HUES6 (cell line): ENCODE results near the gene AKR1B1.
A peak's percentile ranks its signal among the peaks of the same experiment; 100 is the strongest.
"Not testable (repeated sequence)": the region's sequence is repeated elsewhere in the genome, so short reads cannot be mapped to it uniquely, and the experiment has no call there.

Source experiments
- H3K27ac ChIP-seq: 2 replicates; pipeline ENCODE4 v1.7.0; 2013; ENCODE audit warnings: low read depth, mild to moderate bottlenecking, low read length, inconsistent platforms
- H3K27me3 ChIP-seq: 2 replicates; pipeline ENCODE4 v1.6.1; 2013; ENCODE audit warnings: low read length; ENCODE audit not compliant: control insufficient read depth, insufficient read depth
- H3K36me3 ChIP-seq: 2 replicates; pipeline ENCODE4 v1.6.1; 2013; ENCODE audit warnings: low read length; ENCODE audit not compliant: control insufficient read depth, insufficient read depth
- H3K4me1 ChIP-seq: 2 replicates; pipeline ENCODE4 v1.6.1; 2013; ENCODE audit warnings: low read length; ENCODE audit not compliant: control insufficient read depth, insufficient read depth
- H3K4me3 ChIP-seq: 2 replicates; pipeline ENCODE4 v1.5.1; 2013; ENCODE audit warnings: low read depth, low read length
- H3K9ac ChIP-seq: one replicate; pipeline ENCODE4 v1.6.1; 2013; ENCODE audit warnings: mild to moderate bottlenecking, low read length
- H3K9me3 ChIP-seq: 2 replicates; pipeline ENCODE4 v1.6.1; 2013; ENCODE audit warnings: low read depth, low read length; ENCODE audit not compliant: control insufficient read depth, insufficient read depth

AKR1B1 gene

DNA sequence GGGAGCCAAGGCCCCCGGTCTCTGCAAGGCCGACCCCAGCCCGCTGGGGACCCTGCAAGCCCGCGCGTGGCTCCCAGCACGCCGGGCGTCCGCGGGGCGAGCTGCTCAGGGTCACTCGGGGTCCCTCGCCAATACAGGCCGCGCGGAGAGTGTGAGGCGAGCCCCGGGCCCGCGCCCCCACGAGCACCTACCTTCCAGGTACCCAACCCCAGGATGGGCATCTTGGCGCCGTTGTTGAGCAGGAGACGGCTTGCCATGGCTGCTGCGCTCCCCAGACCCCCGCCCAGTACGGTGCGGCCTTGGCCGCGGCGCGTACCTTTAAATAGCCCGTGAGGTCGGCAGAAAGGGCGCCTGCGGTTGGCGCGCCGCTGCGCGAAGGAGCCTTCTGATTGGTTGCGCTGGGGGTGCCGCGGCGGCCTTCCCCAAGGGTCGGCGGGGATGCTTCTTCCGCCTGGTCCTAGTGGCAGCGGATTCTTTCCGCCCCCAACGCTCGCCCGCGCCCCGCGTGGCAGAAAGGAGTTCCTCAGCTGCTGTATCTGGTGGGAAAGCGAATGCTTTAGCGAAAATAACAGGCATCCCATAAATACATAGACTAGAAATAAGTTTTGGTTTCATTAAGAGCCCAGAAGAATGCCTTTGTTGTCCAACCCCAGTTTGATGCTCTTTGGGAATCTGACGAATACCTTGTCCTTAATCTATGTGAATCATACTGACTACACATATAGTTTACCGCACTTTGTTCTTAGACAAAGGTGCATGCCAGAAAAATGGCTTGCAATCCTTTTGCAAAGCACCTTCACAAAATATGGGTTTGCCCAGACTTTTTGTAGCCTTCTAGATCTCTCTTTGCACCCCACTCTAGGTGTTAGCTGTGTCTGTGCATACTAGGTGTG, at the start of gene AKR1B1:
TSS of gene AKR1B1 (minus strand) at position 295 of the 893 bp plus-strand sequence. CDS start at position 257, 38 bp downstream.
- Histone ChIP-seq H3K36me3 (peaks cover 15% of the 10 kb centered on the region), H3K4me3 (peak within 1 kb of the TSS; percentile 66), H3K27me3 (peaks cover 7% of the 10 kb centered on the region; the same call in 1 of the 2 replicates), H3K27ac (peak within 1 kb of the TSS; percentile 41; the same call in 1 of the 2 replicates), H3K4me1 (peaks cover 10% of the 10 kb centered on the region), H3K9ac (peak within 1 kb of the TSS; percentile 92), H3K9me3 (0 out of 2 replicates have a peak, but pooled peaks cover 5% of the 10 kb centered on the region)

DNA sequence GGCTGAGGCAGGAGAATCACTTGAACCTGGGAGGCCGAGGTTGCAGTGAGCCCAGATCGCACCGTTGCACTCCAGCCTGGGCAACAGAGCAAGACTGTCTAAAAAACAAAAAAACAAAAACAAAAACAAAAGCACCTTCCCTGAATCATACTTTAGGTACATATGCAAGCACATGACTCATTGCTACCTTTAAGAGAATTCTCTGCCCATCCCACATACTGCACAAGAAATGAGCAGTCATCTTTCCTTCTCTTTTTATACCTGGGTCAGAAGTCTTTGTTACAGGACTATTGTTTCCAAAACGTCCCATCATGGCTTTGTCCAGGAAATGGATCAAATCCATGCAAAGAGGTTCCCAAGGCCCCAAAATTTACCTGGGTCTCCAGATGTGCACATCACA, 47.0 kb upstream of the AKR1B1 start:
- Histone ChIP-seq H3K9me3 (no peaks in the 10 kb centered on the region), H3K27ac (no peak overlapping the region), H3K27me3 (no peaks in the 10 kb centered on the region), H3K4me1 (peaks cover 6% of the 10 kb centered on the region; the same call in 1 of the 2 replicates), H3K9ac (no peak overlapping the region), H3K36me3 (no peaks in the 10 kb centered on the region), H3K4me3 (no peak overlapping the region)

DNA sequence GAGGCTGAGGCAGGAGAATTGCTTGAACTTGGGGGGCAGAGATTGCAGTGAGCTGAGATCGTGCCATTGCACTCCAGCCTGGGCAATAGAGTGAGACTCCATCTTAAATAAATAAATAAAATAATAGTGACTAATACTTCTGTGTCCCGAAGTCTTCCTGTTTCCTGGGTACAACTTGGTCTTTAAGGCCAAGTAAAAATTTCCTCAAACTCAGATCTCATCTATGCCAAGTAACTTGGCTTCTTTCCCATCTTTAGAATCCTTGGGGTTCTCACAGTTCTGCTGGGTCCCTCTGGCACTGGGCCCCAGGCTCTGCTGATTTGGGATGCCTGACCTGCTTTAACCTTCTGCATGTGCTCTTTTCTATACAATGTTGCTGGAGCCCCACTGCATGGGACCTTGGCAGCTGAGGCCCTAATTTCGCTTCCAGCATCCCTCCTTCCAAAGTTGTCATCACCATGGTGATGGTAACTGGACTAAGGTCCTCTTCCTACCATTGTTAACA, 45.8 kb upstream of the AKR1B1 start:
- H3K4me3 ChIP-seq: no peak overlapping the region
- H3K36me3 ChIP-seq: no peaks in the 10 kb centered on the region
- peaks cover 4% of the 10 kb centered on the region; the same call in 1 of the 2 replicates for H3K4me1 ChIP-seq
- H3K27me3 ChIP-seq: no peaks in the 10 kb centered on the region
- H3K27ac ChIP-seq: no peak overlapping the region
- no peak overlapping the region for H3K9ac ChIP-seq
- H3K9me3 ChIP-seq: no peaks in the 10 kb centered on the region

DNA sequence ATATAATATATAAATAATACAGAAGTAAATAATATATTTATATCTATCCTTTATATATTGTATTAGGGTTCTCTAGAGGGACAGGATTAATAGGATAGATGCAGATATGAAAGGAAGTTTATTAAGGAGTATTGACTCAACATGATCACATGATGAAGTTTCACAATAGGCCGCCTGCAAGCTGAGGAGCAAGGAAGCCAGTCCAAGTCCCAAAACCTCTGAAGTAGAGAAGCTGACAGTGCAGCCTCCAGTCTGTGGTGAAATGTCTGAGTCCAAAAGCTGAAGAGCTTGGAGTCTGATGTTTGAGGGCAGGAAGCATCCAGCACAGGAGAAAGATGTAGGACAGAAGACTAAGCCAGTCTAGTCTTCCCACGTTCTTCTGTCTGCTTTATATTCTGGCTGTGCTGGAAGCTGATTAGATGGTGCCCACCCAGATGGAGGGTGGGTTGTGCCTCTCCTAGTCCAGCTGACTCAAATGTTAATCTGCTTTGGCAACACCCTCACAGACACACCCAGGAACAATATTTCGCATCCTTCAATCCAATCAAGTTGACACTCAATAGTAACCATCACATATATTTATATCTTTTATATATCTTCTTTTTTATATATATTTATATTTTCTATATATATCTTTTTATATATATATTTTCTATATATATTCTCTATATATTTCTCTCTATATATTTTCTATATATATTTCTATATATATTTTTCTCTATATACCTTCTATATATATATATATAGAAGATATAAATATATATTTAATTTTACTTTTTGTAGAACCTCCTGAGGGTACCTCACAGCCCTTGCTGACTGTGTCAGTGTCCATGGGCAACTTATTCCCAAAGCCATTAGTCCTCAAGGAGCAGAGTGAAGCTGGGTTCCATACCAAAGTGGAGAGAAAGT, 43.8 kb upstream of the AKR1B1 start:
- Histone ChIP-seq H3K4me3 (no peak overlapping the region), H3K27me3 (no peaks in the 10 kb centered on the region), H3K4me1 (no peaks in the 10 kb centered on the region), H3K9me3 (no peaks in the 10 kb centered on the region), H3K27ac (no peak overlapping the region), H3K36me3 (no peaks in the 10 kb centered on the region), H3K9ac (no peak overlapping the region)

DNA sequence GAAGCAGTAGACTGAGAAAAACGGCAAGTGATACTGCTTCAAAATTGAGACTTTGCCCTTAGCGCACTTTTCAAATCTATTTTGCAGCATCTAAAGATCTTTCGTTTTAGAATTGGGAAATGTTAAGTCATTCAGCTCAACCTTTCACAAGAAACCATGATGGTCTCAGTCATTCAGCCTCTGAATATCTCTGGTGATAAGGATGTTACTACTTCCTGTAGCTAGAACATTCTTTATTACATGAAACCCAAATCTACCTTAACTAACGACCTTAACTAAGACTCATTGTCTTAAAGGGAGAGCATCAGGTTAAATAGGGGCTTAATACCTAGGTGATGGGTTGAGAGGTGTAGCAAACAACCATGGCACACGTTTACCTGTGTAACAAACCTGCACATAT, 42.1 kb upstream of the AKR1B1 start:
- Histone ChIP-seq H3K9me3 (no peaks in the 10 kb centered on the region), H3K4me3 (no peak overlapping the region), H3K27me3 (no peaks in the 10 kb centered on the region), H3K27ac (no peak overlapping the region), H3K4me1 (no peaks in the 10 kb centered on the region), H3K9ac (no peak overlapping the region), H3K36me3 (no peaks in the 10 kb centered on the region)

DNA sequence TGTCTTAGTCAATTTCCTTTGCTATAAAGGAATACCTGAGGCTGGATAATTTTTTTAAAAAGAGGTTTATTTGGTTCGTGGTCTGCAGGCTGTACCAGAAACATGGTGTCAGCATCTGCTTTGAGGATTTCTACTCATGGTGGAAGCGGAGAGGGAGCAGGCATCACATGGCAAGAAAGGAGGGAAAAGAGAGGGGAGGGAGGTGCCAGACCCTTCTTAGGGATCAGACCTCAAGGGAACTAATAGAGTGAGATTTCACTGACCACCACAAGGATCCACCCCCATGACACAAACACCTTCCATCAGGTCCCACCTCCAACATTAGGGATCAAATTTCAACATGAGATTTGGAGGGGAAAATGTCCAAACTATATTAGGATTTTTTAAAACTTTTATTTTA, 41.5 kb upstream of the AKR1B1 start:
- Histone ChIP-seq H3K27ac (no peak overlapping the region), H3K4me3 (no peak overlapping the region), H3K9me3 (no peaks in the 10 kb centered on the region), H3K27me3 (no peaks in the 10 kb centered on the region), H3K4me1 (no peaks in the 10 kb centered on the region), H3K9ac (no peak overlapping the region), H3K36me3 (no peaks in the 10 kb centered on the region)

DNA sequence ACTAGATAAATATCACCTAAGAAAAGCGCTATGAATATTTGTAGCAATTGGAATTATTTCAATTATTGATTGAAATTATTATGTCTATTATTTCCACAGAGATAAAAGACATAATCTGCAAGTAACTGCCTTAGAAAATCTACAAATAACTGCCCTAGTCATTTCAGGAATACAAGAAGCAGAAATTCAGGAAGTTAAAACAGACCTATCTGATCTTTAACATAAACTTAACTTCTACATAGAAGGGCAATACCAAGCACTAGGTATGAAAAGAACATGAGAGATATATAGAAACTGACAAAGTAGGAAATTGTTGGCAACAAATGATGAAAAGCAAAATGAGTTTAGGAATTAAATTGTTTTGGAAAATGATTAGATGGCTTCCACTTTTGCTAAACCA, 36.6 kb upstream of the AKR1B1 start:
- Histone ChIP-seq H3K27ac (no peak overlapping the region), H3K4me3 (no peak overlapping the region), H3K9ac (no peak overlapping the region), H3K9me3 (no peaks in the 10 kb centered on the region), H3K36me3 (no peaks in the 10 kb centered on the region), H3K27me3 (no peaks in the 10 kb centered on the region), H3K4me1 (no peaks in the 10 kb centered on the region)

DNA sequence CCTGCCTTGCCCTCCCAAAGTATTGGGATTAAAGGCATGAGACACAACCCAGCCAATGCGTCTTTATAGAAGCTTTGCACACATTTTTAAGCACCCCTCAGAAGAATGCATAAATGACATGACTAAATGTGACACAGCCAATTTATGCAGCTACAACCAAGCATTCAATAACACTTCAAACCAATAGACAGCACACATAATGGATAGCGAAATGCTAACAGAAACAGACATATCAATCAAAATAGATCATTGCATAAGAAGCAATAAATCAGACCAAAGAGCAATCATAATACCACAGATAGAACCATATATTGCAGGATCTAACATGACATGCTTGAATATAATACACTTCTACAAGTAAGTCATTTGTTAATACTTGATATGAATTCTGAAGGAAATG, 34.2 kb upstream of the AKR1B1 start:
- Histone ChIP-seq H3K36me3 (no peaks in the 10 kb centered on the region), H3K27ac (no peak overlapping the region), H3K9me3 (no peaks in the 10 kb centered on the region)

DNA sequence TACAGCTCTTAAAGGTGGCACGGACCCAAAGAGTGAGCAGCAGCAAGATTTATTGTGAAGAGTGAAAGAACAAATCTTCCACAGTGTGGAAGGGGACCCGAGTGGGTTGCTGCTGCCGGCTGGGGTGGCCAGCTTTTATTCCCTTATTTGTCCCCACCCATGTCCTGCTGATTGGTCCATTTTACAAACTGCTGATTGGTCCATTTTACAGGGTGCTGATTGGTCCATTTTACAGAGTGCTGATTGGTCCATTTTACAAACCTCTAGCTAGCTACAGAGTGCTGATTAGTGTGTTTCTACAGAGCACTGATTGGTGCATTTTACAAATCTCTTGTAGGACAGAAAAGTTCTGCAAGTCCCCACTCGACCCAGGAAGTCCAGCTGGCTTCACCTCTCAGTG, 28.8 kb upstream of the AKR1B1 start:
- not testable (repeated sequence) for H3K27me3 ChIP-seq, H3K36me3 ChIP-seq, H3K4me3 ChIP-seq, H3K27ac ChIP-seq, H3K4me1 ChIP-seq, H3K9me3 ChIP-seq, H3K9ac ChIP-seq

More for the DNA sequence above, 34.2 kb upstream of the AKR1B1 start:
- H3K9ac ChIP-seq: no peak overlapping the region
- H3K27me3 ChIP-seq: no peaks in the 10 kb centered on the region
- no peak overlapping the region for H3K4me3 ChIP-seq
- no peaks in the 10 kb centered on the region for H3K4me1 ChIP-seq

DNA sequence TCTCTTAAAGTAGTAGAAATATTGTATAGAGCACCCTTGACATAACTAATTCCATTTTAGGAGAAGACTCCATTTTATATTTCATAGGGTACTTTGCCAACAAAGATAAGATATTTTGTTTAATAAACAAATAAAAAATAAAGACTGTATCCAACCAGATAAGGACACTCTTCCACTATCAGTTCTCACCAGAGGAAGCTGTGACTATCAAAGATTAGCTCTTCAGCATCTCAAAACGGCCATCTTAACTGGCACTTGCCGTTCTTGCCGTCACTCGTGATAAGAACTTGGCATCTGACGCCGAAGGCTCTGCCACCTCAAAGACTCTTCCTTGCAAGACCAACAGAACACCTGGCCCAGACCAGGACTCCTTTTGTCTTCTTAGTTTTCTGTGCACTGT, 26.3 kb upstream of the AKR1B1 start:
- no peak overlapping the region for H3K4me3 ChIP-seq
- H3K27ac ChIP-seq: no peak overlapping the region
- H3K9ac ChIP-seq: no peak overlapping the region
- no peaks in the 10 kb centered on the region for H3K9me3 ChIP-seq
- no peaks in the 10 kb centered on the region for H3K36me3 ChIP-seq
- H3K4me1 ChIP-seq: peaks cover 11% of the 10 kb centered on the region
- H3K27me3 ChIP-seq: no peaks in the 10 kb centered on the region

DNA sequence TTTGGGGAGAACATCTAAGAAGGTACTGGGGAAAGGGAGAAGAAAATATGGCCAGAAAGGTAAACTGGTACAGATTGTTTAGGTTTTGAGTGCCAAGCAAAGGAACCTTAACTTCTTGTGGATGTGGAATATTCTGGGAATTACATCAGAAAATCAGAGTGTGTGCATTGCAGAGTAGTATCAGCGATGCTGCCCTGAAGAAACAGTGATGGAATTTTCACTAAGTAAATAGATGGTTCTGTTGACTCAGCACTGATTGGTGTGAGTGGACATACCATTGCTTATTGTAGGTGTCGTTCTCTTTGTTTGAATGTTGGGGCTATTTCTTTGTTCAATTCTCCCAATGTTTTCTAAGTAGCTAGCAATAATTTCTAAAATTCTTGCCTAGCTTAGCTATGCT, 24.4 kb upstream of the AKR1B1 start:
- H3K4me3 ChIP-seq: no peak overlapping the region
- no peaks in the 10 kb centered on the region for H3K36me3 ChIP-seq
- no peaks in the 10 kb centered on the region for H3K9me3 ChIP-seq
- H3K27me3 ChIP-seq: no peaks in the 10 kb centered on the region
- no peak overlapping the region for H3K9ac ChIP-seq
- peaks cover 12% of the 10 kb centered on the region for H3K4me1 ChIP-seq
- no peak overlapping the region for H3K27ac ChIP-seq
